ENCODE results near the gene SMC1B. TPM values are rescaled to one million over a fixed set of nuclear protein-coding genes. Genes with fewer than 3 reads are reported as not detected.

SMC1B gene
- polyA plus RNA-seq, 2 of the 4 experiments (the other 2 are of a cell fraction) = 0.03 TPM; not detected in 1

- TF ChIP-seq FOSB (CRISPR knock-in tag; IDR thresholded peaks at IDR 0.05) (no peak), KDM5A (IDR thresholded peaks at IDR 0.05) (no peak)
Observed at GRCh38 chr22:45344334-45344733, 69.1 kb downstream of the SMC1B start (continued).

- no peak for DNase-seq (ENCODE audit: low read depth in 1 of 2, low spot score in 1 of 2)
- TF ChIP-seq BCL3 (IDR thresholded peaks at IDR 0.05) (no peak), ATOH8 (CRISPR knock-in tag; IDR thresholded peaks at IDR 0.05; ENCODE audit: low read depth) (no peak), ZFP36 (IDR thresholded peaks at IDR 0.05; ENCODE audit: borderline replicate concordance, partially characterized antibody) (no peak), HMGXB4 (CRISPR knock-in tag; IDR thresholded peaks at IDR 0.05; ENCODE audit: borderline replicate concordance) (no peak), HES2 (IDR thresholded peaks at IDR 0.05) (no peak), HDAC2 (IDR thresholded peaks at IDR 0.05) (no peak), EHF (CRISPR knock-in tag; IDR thresholded peaks at IDR 0.05) (no peak), MYC (IDR thresholded peaks at IDR 0.05; ENCODE audit: borderline replicate concordance, low read length) (no peak), CBX2 (IDR thresholded peaks at IDR 0.05; ENCODE audit: borderline replicate concordance, low read depth) (no peak)
- ChIA-PET POLR2A (no interaction called here), CTCF (no interaction called here)
- Histone ChIP-seq H3K4me1 (no peaks in the 10 kb centered on the region), H3K27ac (no peak overlapping the region), H3K4me2 (no peak overlapping the region), H3K4me3 (no peak overlapping the region), H3K9me3 (no peaks in the 10 kb centered on the region)
- 97% methylated on average over 8 of the region's 8 CpGs for WGBS (ENCODE audit: missing lambda C conversion rate)
- no peak for ATAC-seq
- FAIRE-seq = no peak
Observed at GRCh38 chr22:45343143-45343542, 70.3 kb downstream of the SMC1B start.

- Histone ChIP-seq H3K27ac (no peak overlapping the region), H3K4me1 (no peaks in the 10 kb centered on the region), H3K4me2 (no peak overlapping the region), H3K4me3 (no peak overlapping the region), H3K9me3 (no peaks in the 10 kb centered on the region)
- WGBS (ENCODE audit: missing lambda C conversion rate) = 79% methylated on average over 4 of the region's 6 CpGs
- DNase-seq (ENCODE audit: low read depth in 1 of 2, low spot score in 1 of 2) (no peak), ATAC-seq (no peak), FAIRE-seq (no peak)
- no peak for TF ChIP-seq RFX5 (IDR thresholded peaks at IDR 0.05)
- TF ChIP-seq HMGXB4 (CRISPR knock-in tag; IDR thresholded peaks at IDR 0.05; ENCODE audit: borderline replicate concordance) = no peak
- TF ChIP-seq TFCP2L1 (CRISPR knock-in tag; IDR thresholded peaks at IDR 0.05) = no peak
- no peak for TF ChIP-seq CTCF (IDR thresholded peaks at IDR 0.05)
- no peak for TF ChIP-seq ZNF302 (CRISPR knock-in tag; IDR thresholded peaks at IDR 0.05)
- TF ChIP-seq FOSB (CRISPR knock-in tag; IDR thresholded peaks at IDR 0.05) = no peak
- no peak for TF ChIP-seq FOXS1 (CRISPR knock-in tag; IDR thresholded peaks at IDR 0.05)
- TF ChIP-seq MAX (IDR thresholded peaks at IDR 0.05) = no peak
- TF ChIP-seq PBX3 (IDR thresholded peaks at IDR 0.05) = no peak
- POLR2A ChIA-PET = no interaction called here
- CTCF ChIA-PET = interaction anchor here (1.4 kb wide), 2 partner anchors 18 to 24 kb away, joined by 3 read pairs; no protein-coding TSS in a partner anchor
Observed at GRCh38 chr22:45341498-45341897, 71.9 kb downstream of the SMC1B start.

Data from A549 (cell line).